GM23248 (cell line): Measurements from ENCODE around the gene CDC34. TPM values are rescaled to one million over a fixed set of nuclear protein-coding genes. Genes with fewer than 3 reads are reported as not detected.

ENCODE experiments used
- DNase-seq: peaks from one replicate; pipeline ENCODE4 v3.0.0-alpha.2; 2015
- H2AFZ ChIP-seq: fragments of 200-600 bp; sonication (generic); 2 replicates; pipeline ENCODE4 v1.6.1; 2016; ENCODE audit warnings: antibody characterized with exemption
- H3F3A ChIP-seq: fragments of 200-600 bp; sonication (generic); 2 replicates; pipeline ENCODE4 v1.6.1; 2016; ENCODE audit warnings: mild to moderate bottlenecking, antibody characterized with exemption, mixed run types; ENCODE audit not compliant: insufficient read depth
- H3K27ac ChIP-seq: fragments of 200-600 bp; sonication (generic); 2 replicates; pipeline ENCODE4 v1.5.1; 2016; ENCODE audit warnings: mild to moderate bottlenecking
- H3K27me3 ChIP-seq: fragments of 200-600 bp; sonication (generic); replicated peaks from 2 replicates; pipeline ENCODE4 v1.6.1; 2016; ENCODE audit warnings: mild to moderate bottlenecking; ENCODE audit not compliant: insufficient read depth
- H3K36me3 ChIP-seq: fragments of 200-600 bp; sonication (generic); 2 replicates; pipeline ENCODE4 v1.6.1; 2016; ENCODE audit warnings: low read depth, mild to moderate bottlenecking
- H3K4me1 ChIP-seq: fragments of 200-600 bp; sonication (generic); 2 replicates; pipeline ENCODE4 v1.6.1; 2016; ENCODE audit warnings: mild to moderate bottlenecking; ENCODE audit not compliant: insufficient read depth
- H3K4me2 ChIP-seq: fragments of 200-600 bp; sonication (generic); one replicate; pipeline ENCODE4 v1.6.1; 2016; ENCODE audit warnings: mild to moderate bottlenecking; ENCODE audit not compliant: unreplicated experiment
- H3K4me3 ChIP-seq: fragments of 200-600 bp; sonication (generic); 2 replicates; pipeline ENCODE4 v1.5.1; 2016; ENCODE audit warnings: mild to moderate bottlenecking
- H3K79me2 ChIP-seq: fragments of 200-600 bp; sonication (generic); 2 replicates; pipeline ENCODE4 v1.6.1; 2016; ENCODE audit warnings: mild to moderate bottlenecking; ENCODE audit not compliant: insufficient read depth
- H3K9ac ChIP-seq: fragments of 200-600 bp; sonication (generic); 2 replicates; pipeline ENCODE4 v1.6.1; 2016; ENCODE audit warnings: mild to moderate bottlenecking
- H3K9me2 ChIP-seq: fragments of 200-600 bp; sonication (generic); 2 replicates; pipeline ENCODE4 v1.6.1; 2016; ENCODE audit warnings: mixed run types, mild to moderate bottlenecking, moderate library complexity; ENCODE audit not compliant: insufficient read depth
- H3K9me3 ChIP-seq: fragments of 200-600 bp; sonication (generic); one replicate; pipeline ENCODE4 v1.6.1; 2017; ENCODE audit warnings: low read depth
- H4K20me1 ChIP-seq: fragments of 200-600 bp; sonication (generic); 2 replicates; pipeline ENCODE4 v1.6.0; 2016; ENCODE audit not compliant: insufficient read depth
- EZH2 ChIP-seq: fragments of 200-600 bp; sonication (generic); IDR thresholded peaks from 2 replicates; pipeline ENCODE4 v1.6.1; 2018; ENCODE audit warnings: antibody characterized with exemption, mild to moderate bottlenecking; ENCODE audit not compliant: insufficient read depth, poor library complexity, severe bottlenecking
- EZH2phosphoT487 ChIP-seq: fragments of 200-600 bp; sonication (generic); IDR thresholded peaks from 2 replicates; pipeline ENCODE4 v1.6.1; 2018; ENCODE audit warnings: antibody characterized with exemption, moderate library complexity, mild to moderate bottlenecking, low read depth; ENCODE audit not compliant: insufficient read depth
- WGBS, 2 experiments: methylation state at CpG; one replicate each; pipeline ENCODE4 v1.1.6; 2015 to 2017; ENCODE audit warnings: low lambda C conversion rate in 2 of 2, low coverage in 1 of 2; ENCODE audit errors: missing lambda C conversion rate in 2 of 2; 5-methylcytosine and 5-hydroxymethylcytosine counted together
- in situ Hi-C: fragments of 300-500 bp; cut with MboI; formaldehyde crosslinking; loops from 2 replicates; pipeline ENCODE4 v1.15.0; 2020
- polyA plus RNA-seq: library from polyadenylated mRNA; unstranded; fragments of >200 nt; fragmentation: Nextera tagmentation; extraction: Ambion mirVana; gene quantifications from 2 replicates; pipeline ENCODE4 v1.2.1, GENCODE V29; 2016
- total RNA-seq: library from RNA; depleted of rRNA; stranded (reverse); fragments of >200 nt; shearing (Covaris generic); gene quantifications from 2 replicates; pipeline ENCODE4 v1.2.3, GENCODE V29; 2014

The CDC34 gene
- total and polyA plus RNA-seq, 2 experiments from 2014 or later: 46.4 to 50.8 TPM

DNA sequence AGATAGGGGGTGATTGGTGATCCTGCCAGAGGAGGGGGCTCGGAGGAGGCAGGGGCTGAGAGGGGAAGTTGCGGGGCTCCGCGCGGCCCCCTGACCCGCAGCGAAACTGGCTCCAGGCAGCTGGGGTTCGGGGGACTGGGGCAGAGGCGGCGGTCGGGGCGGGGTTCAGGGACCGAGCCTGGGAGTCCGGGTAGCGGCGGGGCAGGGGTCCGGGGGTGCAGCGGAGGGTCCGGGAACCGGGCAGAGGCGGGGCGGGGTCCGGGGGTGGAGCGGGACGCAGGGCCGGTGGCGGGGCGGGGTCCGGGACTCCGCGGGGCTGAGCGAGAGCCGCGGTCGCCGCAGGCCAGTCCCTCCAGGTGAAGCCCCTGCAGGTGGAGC is 34.1 kb upstream of the CDC34 start:
- WGBS, 2 experiments: 3% methylated on average over 33 of the region's 36 CpGs; no CpG with 5 or more reads in 1 of the 2 experiments
- H3K9me2 ChIP-seq: no peaks in the 10 kb centered on the region
- no peak overlapping the region for H2AFZ ChIP-seq
- H3K4me3 ChIP-seq: no peak overlapping the region
- no peaks in the 10 kb centered on the region for H3K9me3 ChIP-seq
- no peak overlapping the region for H3K4me2 ChIP-seq
- H3K9ac ChIP-seq: no peak overlapping the region
- no peaks in the 10 kb centered on the region for H3K79me2 ChIP-seq
- no peaks in the 10 kb centered on the region for H4K20me1 ChIP-seq
- H3K4me1 ChIP-seq: no peaks in the 10 kb centered on the region
- H3K27me3 ChIP-seq: peaks cover 5% of the 10 kb centered on the region
- TF ChIP-seq EZH2 (no peak), EZH2phosphoT487 (no peak)
- H3K36me3 ChIP-seq: no peaks in the 10 kb centered on the region
- no peak for DNase-seq
- H3F3A ChIP-seq: no peaks in the 10 kb centered on the region
- in situ Hi-C loops: no loop called here
- no peak overlapping the region for H3K27ac ChIP-seq

DNA sequence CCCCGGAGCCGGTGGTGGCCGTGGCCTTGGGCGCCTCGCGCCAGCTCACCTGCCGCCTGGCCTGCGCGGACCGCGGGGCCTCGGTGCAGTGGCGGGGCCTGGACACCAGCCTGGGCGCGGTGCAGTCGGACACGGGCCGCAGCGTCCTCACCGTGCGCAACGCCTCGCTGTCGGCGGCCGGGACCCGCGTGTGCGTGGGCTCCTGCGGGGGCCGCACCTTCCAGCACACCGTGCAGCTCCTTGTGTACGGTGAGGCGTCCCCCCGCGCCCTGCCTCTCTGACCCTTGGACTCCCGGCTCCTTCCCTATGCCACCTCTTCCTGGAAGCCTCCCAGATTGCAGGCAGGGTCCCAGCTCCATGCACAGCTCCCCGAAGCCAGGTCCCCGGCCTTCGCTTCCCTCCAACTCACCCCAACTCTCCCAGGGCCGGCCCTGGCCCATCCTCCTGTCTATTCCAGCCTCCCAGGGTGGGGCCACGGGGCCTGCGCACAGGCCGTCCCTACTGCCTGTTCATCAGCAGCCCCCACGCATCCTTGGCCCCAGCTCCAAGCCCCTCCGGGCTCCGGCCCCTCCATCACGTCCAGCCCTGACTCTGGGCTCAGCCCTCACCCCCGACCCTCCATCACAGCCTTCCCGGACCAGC is 33.6 kb upstream of the CDC34 start:
- TF ChIP-seq EZH2 (peak; percentile 95), EZH2phosphoT487 (no peak)
- Histone ChIP-seq H4K20me1 (no peaks in the 10 kb centered on the region), H3K36me3 (no peaks in the 10 kb centered on the region), H3K4me1 (no peaks in the 10 kb centered on the region), H3F3A (no peaks in the 10 kb centered on the region), H3K9me3 (no peaks in the 10 kb centered on the region), H2AFZ (no peak overlapping the region), H3K4me2 (no peak overlapping the region), H3K79me2 (no peaks in the 10 kb centered on the region), H3K27me3 (peaks cover 5% of the 10 kb centered on the region), H3K9me2 (no peaks in the 10 kb centered on the region), H3K4me3 (no peak overlapping the region), H3K9ac (no peak overlapping the region), H3K27ac (no peak overlapping the region)
- 3 to 6% methylated on average over 43 to 50 of the region's 50 CpGs for WGBS, 2 experiments
- in situ Hi-C loops: no loop called here
- DNase-seq: no peak

- no peaks in the 10 kb centered on the region for H3K4me1 ChIP-seq
- H3K27ac ChIP-seq: no peak overlapping the region
- in situ Hi-C loops: no loop called here
- H3K9ac ChIP-seq: no peak overlapping the region
- no peaks in the 10 kb centered on the region for H3K36me3 ChIP-seq
- H3K4me2 ChIP-seq: no peak overlapping the region
- no peak overlapping the region for H3K4me3 ChIP-seq
- no peaks in the 10 kb centered on the region for H3F3A ChIP-seq
- no peaks in the 10 kb centered on the region for H3K9me2 ChIP-seq
- no peak overlapping the region for H2AFZ ChIP-seq
- no peaks in the 10 kb centered on the region for H4K20me1 ChIP-seq
- H3K9me3 ChIP-seq: no peaks in the 10 kb centered on the region
- peaks cover 5% of the 10 kb centered on the region for H3K27me3 ChIP-seq
- WGBS, 2 experiments: 4 to 9% methylated on average over 12 to 15 of the region's 26 CpGs
- no peak for DNase-seq
- TF ChIP-seq EZH2phosphoT487: no peak
- TF ChIP-seq EZH2: no peak
- H3K79me2 ChIP-seq: no peaks in the 10 kb centered on the region
These were observed 33.1 kb upstream of the CDC34 start for GRCh38 chr19:498511-498891.

DNA sequence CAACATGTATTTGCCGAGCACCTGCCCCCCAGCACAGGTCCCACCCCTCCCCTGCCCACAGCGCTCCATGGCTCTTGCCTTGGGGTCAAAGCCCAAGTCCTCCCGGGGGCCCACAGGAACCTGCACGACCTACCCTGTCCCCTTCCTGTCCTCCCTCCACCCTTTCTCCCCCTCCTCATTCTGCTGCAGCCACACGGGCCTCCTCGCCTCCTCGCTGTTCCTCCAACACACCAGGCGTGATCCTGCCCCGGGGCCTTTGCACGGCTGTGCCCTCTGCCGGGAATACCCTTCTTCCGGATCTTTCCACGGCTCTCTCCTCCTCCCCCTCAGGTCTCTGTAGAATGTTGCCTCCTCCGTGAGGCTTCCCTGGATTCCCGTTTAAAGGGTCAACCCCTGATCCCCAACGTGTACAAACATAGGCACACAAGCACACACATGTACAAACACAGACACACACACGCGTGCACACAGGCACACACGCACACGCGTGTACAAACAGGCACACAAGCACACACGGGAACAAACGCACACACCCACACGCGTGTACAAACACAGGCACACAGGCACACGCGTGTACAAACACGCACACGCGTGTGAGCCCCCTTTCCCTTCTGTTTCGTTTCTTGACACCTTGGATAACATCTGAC is 32.5 kb upstream of the CDC34 start:
- no peak overlapping the region for H3K4me2 ChIP-seq
- H3K9me3 ChIP-seq: no peaks in the 10 kb centered on the region
- no peak overlapping the region for H3K27ac ChIP-seq
- H3K36me3 ChIP-seq: no peaks in the 10 kb centered on the region
- H3F3A ChIP-seq: no peaks in the 10 kb centered on the region
- no peak overlapping the region for H2AFZ ChIP-seq
- 69 to 70% methylated on average over 28 to 31 of the region's 31 CpGs for WGBS, 2 experiments
- no peaks in the 10 kb centered on the region for H3K9me2 ChIP-seq
- no peak overlapping the region for H3K4me3 ChIP-seq
- TF ChIP-seq EZH2phosphoT487: no peak
- TF ChIP-seq EZH2: no peak
- in situ Hi-C loops: no loop called here
- no peaks in the 10 kb centered on the region for H3K4me1 ChIP-seq
- no peak for DNase-seq
- peaks cover 5% of the 10 kb centered on the region for H3K27me3 ChIP-seq
- H4K20me1 ChIP-seq: no peaks in the 10 kb centered on the region
- no peak overlapping the region for H3K9ac ChIP-seq
- no peaks in the 10 kb centered on the region for H3K79me2 ChIP-seq
